ENCODE measurements around the gene BARX2.

DNA sequence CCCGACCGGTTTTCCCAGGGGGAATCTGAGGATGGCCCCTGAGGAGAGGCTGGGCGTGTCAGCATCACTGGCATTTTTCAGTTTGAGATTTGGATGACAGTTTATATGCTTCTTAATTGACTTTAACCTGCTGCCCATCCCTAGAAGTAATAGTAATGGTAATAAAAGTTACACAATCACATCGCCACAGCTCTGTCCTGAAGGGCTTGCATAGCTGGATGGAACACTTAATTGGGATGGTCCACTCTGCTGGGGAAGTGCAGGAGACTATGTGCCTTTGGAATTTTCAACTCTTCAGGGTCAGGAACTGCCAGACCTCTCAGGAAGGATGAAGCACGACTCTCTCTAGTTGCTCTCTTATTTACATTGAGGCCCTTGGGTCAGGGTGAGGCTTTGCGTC, 16.2 kb downstream of the BARX2 start:
- TF ChIP-seq POLR2AphosphoS5 (IDR thresholded peaks at IDR 0.05): no peak
- TF ChIP-seq, protein P1, sequence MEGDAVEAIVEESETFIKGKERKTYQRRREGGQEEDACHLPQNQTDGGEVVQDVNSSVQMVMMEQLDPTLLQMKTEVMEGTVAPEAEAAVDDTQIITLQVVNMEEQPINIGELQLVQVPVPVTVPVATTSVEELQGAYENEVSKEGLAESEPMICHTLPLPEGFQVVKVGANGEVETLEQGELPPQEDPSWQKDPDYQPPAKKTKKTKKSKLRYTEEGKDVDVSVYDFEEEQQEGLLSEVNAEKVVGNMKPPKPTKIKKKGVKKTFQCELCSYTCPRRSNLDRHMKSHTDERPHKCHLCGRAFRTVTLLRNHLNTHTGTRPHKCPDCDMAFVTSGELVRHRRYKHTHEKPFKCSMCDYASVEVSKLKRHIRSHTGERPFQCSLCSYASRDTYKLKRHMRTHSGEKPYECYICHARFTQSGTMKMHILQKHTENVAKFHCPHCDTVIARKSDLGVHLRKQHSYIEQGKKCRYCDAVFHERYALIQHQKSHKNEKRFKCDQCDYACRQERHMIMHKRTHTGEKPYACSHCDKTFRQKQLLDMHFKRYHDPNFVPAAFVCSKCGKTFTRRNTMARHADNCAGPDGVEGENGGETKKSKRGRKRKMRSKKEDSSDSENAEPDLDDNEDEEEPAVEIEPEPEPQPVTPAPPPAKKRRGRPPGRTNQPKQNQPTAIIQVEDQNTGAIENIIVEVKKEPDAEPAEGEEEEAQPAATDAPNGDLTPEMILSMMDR (IDR thresholded peaks at IDR 0.05): no peak
- TF ChIP-seq POLR2A (IDR thresholded peaks at IDR 0.05): no peak
- TF ChIP-seq EP300 (IDR thresholded peaks at IDR 0.05; ENCODE audit: low read depth): no peak
